ENCODE measurements around the gene APOLD1.
"Not testable (repeated sequence)": the region's sequence is repeated elsewhere in the genome, so short reads cannot be mapped to it uniquely, and the experiment has no call there.

The APOLD1 gene

GRCh38 chr12:12784911-12785814, at the start of gene APOLD1:
APOLD1 (plus strand) TSS chr12:12785659; CDS start chr12:12785692, 33 bp downstream.
- DNase-seq (ENCODE audit: low spot score): no peak

GRCh38 chr12:12736759-12737676, 48.4 kb upstream of the APOLD1 start:
- DNase-seq (ENCODE audit: low spot score): peak; percentile 65

- not testable (repeated sequence) for DNase-seq (ENCODE audit: low spot score)
Observed at GRCh38 chr12:12738152-12738551, 47.3 kb upstream of the APOLD1 start.

DNA sequence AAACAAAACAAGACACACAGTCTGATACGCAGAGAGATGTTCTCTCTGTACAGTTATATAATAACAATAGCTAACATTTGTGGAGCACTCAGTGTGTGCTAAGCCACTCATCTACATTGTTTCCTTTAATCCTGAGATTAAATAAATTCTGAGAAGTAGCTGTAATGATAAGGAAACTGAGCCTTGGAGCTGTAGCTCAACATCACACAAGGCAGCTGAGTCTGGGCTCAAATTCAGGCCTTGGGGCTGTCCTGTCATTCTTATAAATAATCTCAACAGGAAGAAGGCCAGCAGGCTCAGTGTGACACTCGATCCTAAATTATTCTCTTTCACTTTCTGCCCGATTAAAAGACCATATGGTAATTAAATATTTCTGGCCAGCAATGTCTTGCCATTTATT, 43.8 kb upstream of the APOLD1 start:
- DNase-seq (ENCODE audit: low spot score): no peak

DNA sequence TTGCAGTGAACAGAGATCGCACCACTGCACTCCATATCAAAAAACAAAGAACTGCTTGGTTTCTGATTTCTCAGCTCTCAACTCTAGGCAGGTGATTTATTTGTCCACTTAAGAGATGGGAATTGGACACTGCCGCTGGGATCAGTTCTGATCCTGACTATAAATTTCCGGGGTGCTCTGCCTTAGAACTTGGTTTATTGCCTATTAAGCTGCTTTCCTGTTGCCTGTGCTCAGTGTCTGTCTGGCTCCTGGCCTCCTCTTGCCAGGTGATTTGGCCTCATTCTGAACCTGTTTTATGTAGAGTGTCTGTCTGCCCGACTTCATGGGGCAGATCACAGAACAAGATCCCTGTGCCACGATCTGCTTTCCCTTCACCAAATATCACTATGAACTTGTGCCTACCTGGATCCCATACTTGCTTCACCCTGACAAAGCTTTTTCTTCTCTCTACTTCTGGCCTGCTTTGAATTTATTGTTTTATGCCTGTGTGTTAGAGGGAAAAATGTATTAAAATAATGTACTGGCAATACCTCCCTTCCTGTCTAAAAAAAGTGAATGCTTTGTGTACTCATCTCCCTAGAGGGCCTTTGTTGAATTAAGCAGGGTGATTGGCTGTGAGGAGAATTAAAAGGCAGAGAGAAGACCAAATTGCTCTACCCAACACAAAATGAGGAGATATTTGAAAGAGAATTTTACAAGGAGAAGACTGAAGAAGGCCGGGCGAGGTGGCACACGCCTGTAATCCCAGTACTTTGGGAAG, 40.7 kb upstream of the APOLD1 start:
- DNase-seq (ENCODE audit: low spot score): no peak

GRCh38 chr12:12745576-12746211, 39.8 kb upstream of the APOLD1 start:
- no peak for DNase-seq (ENCODE audit: low spot score)

DNA sequence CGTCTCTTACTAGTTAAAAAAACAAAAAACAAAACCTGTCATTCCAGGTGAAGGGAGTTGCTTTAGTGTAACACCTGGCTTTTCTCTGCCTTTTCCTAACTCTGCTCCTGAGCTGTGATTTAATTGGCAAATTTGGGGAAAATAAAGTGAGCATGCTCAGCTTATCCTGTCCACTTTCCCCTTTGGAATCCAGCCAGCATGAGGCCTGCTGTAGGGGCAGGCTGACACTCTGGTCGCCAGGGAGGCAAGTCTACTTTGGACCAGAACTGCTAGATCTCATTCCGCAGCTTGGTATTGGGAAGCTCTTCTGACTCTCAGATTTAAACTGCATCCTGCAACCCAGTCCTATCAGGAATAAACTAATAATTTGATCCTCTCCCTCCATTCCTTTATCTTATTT, 38.2 kb upstream of the APOLD1 start:
- no peak for DNase-seq (ENCODE audit: low spot score)

- no peak for DNase-seq (ENCODE audit: low spot score)
Observed at GRCh38 chr12:12748044-12748443, 37.4 kb upstream of the APOLD1 start.

DNA sequence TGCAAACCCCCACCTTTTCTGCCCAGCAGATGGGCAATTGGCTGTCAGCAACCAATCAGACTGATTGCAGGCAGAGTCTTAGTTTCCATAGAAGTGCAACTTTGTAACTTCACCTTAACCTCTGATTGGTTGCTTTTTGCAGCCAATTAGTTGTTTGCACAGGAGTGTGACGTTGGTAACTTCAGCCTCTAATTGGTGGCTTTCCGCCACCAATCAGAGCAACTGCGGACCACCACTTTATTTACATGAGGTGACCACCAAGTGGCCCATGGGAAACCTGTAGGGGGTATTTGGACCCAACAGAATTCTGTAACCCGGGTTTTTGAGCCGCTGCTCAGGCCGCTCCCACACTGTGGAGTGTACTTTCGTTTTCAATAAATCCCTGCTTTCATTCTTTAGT, 36.0 kb upstream of the APOLD1 start:
- DNase-seq (ENCODE audit: low spot score): peak; percentile 92

DNA sequence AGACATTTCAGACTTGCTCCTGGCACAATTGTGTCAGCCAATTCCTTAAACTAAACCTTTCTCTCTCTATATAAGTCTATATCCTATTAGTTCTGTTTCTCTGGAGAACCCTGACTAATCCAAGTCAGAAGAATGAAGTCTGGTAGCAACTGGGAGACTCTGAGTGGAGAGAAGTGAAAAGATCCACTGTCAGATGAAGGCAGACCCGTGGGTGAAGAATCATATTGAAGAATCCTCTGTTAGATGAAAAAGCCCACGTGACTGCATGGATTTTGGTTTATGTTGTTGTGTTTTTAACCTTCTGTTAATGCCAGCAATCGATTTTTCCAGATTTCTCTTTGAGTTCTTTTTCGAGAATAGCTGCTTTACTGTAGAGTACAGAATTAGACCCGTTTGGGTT, 29.5 kb upstream of the APOLD1 start:
- no peak for DNase-seq (ENCODE audit: low spot score)

GRCh38 chr12:12757121-12757520, 28.3 kb upstream of the APOLD1 start:
- DNase-seq (ENCODE audit: low spot score): no peak

DNA sequence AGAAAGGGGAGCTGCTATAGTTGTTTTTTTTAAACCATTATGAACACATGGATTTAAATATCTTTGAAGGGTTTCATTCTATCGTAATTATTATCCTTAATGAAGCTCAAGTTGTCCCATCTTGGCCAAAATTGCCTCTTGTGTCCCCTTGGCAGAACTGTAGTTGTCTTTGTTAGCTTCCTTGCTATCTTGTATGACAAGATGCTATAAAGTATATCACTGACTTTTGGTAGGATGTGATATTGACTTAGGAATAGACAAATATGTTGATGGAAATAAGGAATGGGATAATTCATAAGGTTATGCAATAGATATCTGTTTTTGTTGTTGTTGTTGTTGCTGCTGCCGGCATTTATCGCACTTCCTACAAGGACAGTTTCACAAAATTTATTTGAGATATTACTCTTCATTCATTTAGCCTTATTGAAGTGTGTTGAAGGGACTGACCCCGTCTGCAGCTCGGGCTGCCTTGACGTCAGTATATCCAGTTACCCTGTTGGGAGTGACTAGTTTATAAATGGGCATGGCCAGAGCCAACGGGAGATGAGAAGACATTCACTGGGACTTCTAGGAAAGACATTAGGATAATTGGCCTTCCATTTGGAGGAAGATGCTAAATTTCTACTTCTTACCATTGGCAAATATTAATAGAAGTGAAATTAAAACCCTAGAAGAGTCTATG, 26.1 kb upstream of the APOLD1 start:
- no peak for DNase-seq (ENCODE audit: low spot score)

DNA sequence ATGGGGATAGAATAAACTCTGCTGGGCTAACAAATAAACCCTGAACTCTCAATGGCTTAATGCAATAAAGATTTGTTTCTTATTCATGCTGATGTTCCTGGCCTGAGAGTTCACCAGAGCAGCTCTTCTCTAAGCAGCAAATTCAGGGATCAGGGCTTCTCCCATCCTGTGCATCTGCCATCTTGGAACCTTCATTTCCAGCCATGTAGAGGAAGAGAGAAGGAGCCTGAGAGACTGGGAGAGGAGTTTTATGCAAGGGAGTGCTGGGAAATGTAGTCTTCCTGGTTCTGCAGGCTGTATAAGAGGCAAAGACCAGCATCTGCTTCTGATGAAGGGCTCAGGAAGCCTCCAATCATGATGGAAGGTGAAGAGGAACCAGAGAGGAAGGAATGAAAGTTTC, 20.6 kb upstream of the APOLD1 start:
- DNase-seq (ENCODE audit: low spot score): no peak

- no peak for DNase-seq (ENCODE audit: low spot score)
Observed at GRCh38 chr12:12770262-12770661, 15.2 kb upstream of the APOLD1 start.

DNA sequence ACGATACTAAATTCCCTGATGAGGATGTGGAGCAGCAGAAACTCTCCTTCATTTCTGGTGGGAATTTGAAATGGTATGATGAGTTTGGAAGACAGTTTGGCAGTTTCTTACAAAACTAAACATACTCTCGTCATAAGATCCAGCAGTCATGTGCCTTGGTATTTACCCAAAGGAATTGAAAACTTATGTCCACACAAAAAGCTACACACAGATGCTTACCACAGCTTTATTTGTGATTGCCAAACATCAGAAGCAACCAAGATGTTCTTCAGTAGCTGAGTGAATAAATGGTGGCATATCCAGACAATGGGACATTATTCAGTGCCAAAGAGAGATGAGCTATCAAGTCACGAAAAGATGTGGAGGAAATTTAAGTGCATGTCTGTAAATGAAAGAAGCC, 10.7 kb upstream of the APOLD1 start:
- no peak for DNase-seq (ENCODE audit: low spot score)

DNA sequence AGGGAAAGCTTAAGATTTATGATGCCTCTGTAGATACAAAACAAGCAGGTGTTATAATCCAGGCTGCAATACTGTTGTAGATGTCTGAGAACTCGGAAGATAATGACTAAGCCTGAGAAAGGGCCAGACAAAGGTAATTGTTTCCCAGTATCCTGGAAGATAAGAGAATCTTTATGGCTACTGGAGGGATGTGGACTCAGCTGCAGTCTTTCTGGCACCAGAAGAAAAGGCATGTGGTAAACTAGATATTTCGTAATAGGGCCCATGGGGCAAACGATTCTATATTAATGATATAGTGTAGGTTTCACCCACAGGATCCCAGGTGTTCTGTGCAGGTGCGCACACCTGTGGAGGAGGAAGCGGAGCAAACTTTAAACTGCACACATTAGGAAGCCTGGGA, 9.2 kb upstream of the APOLD1 start:
- peak; percentile 85 for DNase-seq (ENCODE audit: low spot score)

DNA sequence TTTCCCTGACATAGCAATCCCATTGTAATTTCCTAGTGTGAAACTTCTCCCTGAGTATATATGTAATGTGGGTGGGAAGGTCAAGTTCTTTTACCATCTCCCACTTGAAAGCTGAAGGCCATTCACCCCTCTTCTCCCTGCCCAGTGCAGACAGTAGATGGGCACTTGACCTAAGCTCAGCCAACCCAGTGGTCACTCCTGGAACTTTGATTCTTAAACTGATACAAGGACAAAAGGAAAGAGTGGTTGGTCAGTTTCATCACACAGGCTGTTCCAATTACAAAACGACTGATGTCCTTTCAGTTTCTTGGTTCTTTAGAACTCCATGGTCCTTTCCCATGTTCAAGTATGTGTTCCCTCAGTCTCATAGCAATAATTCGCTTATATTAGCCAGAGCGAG, 8.4 kb upstream of the APOLD1 start:
- DNase-seq (ENCODE audit: low spot score): no peak

DNA sequence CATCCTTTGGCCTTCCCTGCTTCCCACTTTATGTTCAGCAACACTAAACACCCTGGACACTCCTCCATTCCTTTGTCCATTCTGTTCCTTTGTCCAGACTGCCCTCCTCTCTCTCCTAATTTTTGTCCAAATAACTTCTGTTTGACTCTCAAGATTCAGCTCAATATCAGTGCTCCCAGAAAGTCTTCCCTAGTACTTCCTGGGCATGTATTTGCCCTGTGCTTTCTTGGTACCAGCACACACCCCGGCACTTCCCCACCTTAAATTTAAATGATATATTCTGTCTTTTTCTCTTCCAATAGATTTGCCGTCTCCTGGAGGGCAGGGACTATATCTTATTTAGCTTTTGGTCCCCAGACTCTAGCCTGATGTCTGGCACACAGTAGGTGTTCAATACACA, 6.5 kb upstream of the APOLD1 start:
- DNase-seq (ENCODE audit: low spot score): no peak

DNA sequence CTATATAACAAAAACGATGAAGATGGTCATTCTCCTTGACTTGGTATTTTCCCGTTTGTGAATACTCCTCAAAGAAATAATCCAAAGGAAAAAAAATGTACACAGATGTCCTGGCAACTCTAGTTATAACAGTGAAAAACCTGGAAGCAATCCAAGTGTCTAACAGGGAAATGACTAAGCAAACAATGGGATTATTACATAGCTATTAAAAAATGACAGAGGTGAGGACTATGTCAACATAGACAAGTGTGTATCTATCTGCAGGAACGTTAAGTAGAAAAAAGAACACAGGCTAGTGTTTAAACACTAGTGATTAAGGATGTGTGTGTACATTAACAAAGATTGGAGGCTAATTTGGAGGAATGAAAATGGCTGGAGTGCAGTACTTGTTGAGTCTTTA, 5.9 kb upstream of the APOLD1 start:
- DNase-seq (ENCODE audit: low spot score): peak; percentile 92

DNA sequence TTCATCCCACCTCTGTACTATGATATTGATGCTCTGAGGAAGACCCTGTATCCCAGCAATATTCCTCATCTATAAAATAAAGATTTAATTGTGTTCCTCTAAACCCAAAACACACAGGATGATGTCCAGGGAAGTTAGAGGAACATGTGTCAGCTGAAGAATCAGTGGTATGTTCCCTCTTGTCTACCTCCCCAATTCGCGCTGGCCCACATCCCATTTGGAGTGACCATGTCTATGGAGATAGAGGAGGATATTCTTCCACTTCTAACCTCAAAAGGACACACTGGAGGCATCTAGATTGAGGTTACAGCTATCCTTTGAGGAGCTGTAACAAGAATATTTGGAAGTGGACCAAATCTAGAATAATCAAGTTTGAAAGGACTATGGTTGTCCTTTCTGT, 1.3 kb upstream of the APOLD1 start:
- DNase-seq (ENCODE audit: low spot score): no peak

GRCh38 chr12:12786351-12786705, 869 bp downstream of the APOLD1 start:
- DNase-seq (ENCODE audit: low spot score): no peak
